ENCODE data around the gene ZNRD2. TPM values are rescaled to one million over a fixed set of nuclear protein-coding genes. Genes with fewer than 3 reads are reported as not detected.
"Not testable (repeated sequence)": the region's sequence is repeated elsewhere in the genome, so short reads cannot be mapped to it uniquely, and the experiment has no call there.

The ZNRD2 gene
- total RNA-seq, 2 experiments from 2014 or later: 38.7 to 39.9 TPM

DNA sequence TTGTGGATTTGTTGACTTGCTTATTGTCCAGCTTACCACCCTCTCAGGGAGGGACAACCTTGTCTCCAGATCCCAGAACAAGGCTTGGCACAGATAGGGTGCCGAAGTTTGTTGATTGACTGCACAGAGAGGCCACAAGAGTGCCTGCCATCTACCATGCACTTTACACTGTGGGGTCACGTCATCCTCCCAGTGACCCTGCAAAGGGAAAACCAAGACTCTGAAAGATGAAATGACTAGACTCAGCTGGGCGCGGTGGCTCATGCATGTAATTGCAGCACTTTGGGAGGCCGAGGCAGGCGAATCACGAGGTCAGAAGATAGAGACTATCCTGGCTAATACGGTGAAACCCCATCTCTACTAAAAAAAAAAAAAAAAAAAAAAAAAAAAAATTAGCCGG, 7.5 kb upstream of the ZNRD2 start:
- TF ChIP-seq, protein P1, sequence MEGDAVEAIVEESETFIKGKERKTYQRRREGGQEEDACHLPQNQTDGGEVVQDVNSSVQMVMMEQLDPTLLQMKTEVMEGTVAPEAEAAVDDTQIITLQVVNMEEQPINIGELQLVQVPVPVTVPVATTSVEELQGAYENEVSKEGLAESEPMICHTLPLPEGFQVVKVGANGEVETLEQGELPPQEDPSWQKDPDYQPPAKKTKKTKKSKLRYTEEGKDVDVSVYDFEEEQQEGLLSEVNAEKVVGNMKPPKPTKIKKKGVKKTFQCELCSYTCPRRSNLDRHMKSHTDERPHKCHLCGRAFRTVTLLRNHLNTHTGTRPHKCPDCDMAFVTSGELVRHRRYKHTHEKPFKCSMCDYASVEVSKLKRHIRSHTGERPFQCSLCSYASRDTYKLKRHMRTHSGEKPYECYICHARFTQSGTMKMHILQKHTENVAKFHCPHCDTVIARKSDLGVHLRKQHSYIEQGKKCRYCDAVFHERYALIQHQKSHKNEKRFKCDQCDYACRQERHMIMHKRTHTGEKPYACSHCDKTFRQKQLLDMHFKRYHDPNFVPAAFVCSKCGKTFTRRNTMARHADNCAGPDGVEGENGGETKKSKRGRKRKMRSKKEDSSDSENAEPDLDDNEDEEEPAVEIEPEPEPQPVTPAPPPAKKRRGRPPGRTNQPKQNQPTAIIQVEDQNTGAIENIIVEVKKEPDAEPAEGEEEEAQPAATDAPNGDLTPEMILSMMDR (IDR thresholded peaks at IDR 0.05): no peak
- Histone ChIP-seq H3K27ac (ENCODE audit: low read depth in 1 of 2, low read length in 2 of 2) (no peak overlapping the region), H3K27me3 (ENCODE audit: control insufficient read depth in 1 of 2, insufficient read depth in 2 of 2, low read length in 2 of 2) (no peaks in the 10 kb centered on the region), H3K4me1 (ENCODE audit: insufficient read depth, low read length) (peaks cover 82% of the 10 kb centered on the region), H3K4me3 (ENCODE audit: low read length) (no peak overlapping the region), H3K36me3 (ENCODE audit: insufficient read depth, low read length) (peaks cover 3% of the 10 kb centered on the region), H3K9me3 (ENCODE audit: control insufficient read depth in 1 of 2, insufficient read depth in 1 of 2, low read length in 2 of 2) (no peaks in the 10 kb centered on the region)
- DNase-seq (no peak), ATAC-seq (ENCODE audit: poor library complexity) (no peak)
- H3K27me3 Mint-ChIP-seq: no peaks in the 10 kb centered on the region
- POLR2A ChIA-PET: interaction anchor here (1.0 to 3.8 kb wide), 2 partner anchors 13 to 66 kb away, joined by 4 to 15 read pairs; partner anchors contain the start of gene EHBP1L1
- H3K36me3 Mint-ChIP-seq (ENCODE audit: low read depth): peaks cover 6% of the 10 kb centered on the region
- peaks cover 60% of the 10 kb centered on the region for H3K4me1 Mint-ChIP-seq (ENCODE audit: low read depth)
- intact Hi-C loops (cut with DNase I, micrococcal nuclease): no loop called here
- peak overlapping the region; percentile 84 for H3K27ac Mint-ChIP-seq
- no peaks in the 10 kb centered on the region for H3K9me3 Mint-ChIP-seq
- H3K4me3 Mint-ChIP-seq: no peak overlapping the region
- CTCF ChIA-PET: interaction anchor here (0.8 to 4.4 kb wide), 2 partner anchors 11 to 23 kb away, joined by 4 to 17 read pairs; no protein-coding TSS in a partner anchor

DNA sequence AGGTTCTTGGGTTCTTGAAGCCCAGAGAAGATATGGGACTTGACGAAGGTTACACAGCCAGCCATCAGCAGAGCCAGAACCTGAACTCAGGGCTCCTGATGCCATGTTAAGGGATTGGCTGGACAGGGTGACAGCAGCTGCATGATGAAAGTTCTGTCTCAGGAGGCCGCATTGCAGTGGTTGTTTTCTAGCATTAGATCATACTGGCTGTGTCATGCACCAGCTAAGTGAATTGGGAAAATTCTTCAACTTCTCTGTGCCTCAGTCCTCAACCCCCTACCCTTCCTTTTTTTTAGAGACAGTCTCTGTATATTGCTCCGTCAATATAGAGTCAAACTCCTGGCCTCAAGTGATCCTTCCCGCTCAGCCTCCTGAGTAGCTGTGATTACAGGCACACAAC, 6.7 kb upstream of the ZNRD2 start:
- ATAC-seq (ENCODE audit: poor library complexity) (no peak), DNase-seq (no peak)
- TF ChIP-seq, protein P1 (IDR thresholded peaks at IDR 0.05): no peak
- no peaks in the 10 kb centered on the region for H3K27me3 Mint-ChIP-seq
- H3K27ac Mint-ChIP-seq: peak overlapping the region; percentile 84
- peaks cover 68% of the 10 kb centered on the region for H3K4me1 Mint-ChIP-seq (ENCODE audit: low read depth)
- ChIA-PET CTCF (interaction anchor here (4.4 kb wide), 1 partner anchor 12 kb away, joined by 17 read pairs; no protein-coding TSS in a partner anchor), POLR2A (interaction anchor here (1.0 to 2.8 kb wide), 2 partner anchors 65 to 67 kb away, joined by 4 to 18 read pairs; partner anchors contain the start of gene MALAT1)
- Histone ChIP-seq H3K4me3 (ENCODE audit: low read length) (no peak overlapping the region), H3K36me3 (ENCODE audit: insufficient read depth, low read length) (peaks cover 7% of the 10 kb centered on the region), H3K9me3 (ENCODE audit: control insufficient read depth in 1 of 2, insufficient read depth in 1 of 2, low read length in 2 of 2) (no peaks in the 10 kb centered on the region), H3K4me1 (ENCODE audit: insufficient read depth, low read length) (peaks cover 88% of the 10 kb centered on the region), H3K27me3 (ENCODE audit: control insufficient read depth in 1 of 2, insufficient read depth in 2 of 2, low read length in 2 of 2) (no peaks in the 10 kb centered on the region), H3K27ac (ENCODE audit: low read depth in 1 of 2, low read length in 2 of 2) (no peak overlapping the region)
- no peak overlapping the region for H3K4me3 Mint-ChIP-seq
- no peaks in the 10 kb centered on the region for H3K9me3 Mint-ChIP-seq
- peaks cover 12% of the 10 kb centered on the region for H3K36me3 Mint-ChIP-seq (ENCODE audit: low read depth)
- intact Hi-C loops (cut with DNase I, micrococcal nuclease): no loop called here

DNA sequence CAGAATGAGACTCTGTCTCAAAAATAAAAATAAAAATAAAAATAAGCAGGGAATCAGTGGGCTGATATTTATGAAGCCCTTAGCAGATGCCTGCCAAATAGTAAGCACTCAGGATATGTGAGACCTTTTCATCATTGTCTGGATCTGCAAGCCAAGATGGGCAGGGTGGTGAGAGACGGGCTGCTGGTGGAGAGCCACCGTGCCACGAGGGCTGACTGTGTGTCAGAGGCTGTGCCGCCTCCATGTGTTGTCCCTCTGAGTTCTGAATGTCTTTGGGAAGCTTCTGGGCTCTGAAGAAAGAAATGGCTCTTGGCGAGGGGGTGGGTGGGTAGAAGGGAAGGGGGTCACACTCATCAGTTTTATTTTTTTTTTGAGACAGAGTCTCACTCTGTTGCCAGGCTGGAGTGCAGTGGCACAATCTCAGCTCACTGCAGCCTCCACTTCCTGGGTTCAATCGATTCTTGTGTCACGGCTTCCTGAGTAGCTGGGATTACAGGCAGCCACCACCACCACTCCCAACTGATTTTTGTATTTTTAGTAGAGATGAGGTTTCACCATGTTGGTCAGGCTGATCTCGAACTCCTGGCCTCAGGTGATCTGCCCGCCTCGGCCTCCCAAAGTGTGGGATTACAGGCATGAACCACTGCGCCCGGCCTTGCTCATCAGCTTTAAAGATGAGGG, 5.3 kb upstream of the ZNRD2 start:
- peak overlapping the region; percentile 82 for H3K4me3 Mint-ChIP-seq
- H3K9me3 Mint-ChIP-seq; H3K27me3 ChIP-seq (ENCODE audit: control insufficient read depth in 1 of 2, insufficient read depth in 2 of 2, low read length in 2 of 2); H3K27me3 Mint-ChIP-seq; intact Hi-C loops (cut with DNase I, micrococcal nuclease); H3K9me3 ChIP-seq (ENCODE audit: control insufficient read depth in 1 of 2, insufficient read depth in 1 of 2, low read length in 2 of 2); H3K36me3 ChIP-seq (ENCODE audit: insufficient read depth, low read length): not testable (repeated sequence)
- ChIA-PET CTCF (interaction anchor here (0.8 to 4.4 kb wide), 5 partner anchors 13 to 24 kb away, joined by 3 to 30 read pairs (median 5); no protein-coding TSS in a partner anchor), POLR2A (interaction anchor here (0.8 to 3.6 kb wide), 12 partner anchors 8 to 295 kb away, joined by 3 to 22 read pairs (median 8); partner anchors contain the start of genes EHBP1L1, MALAT1, MUS81 and PCNX3)
- H3K4me1 ChIP-seq (ENCODE audit: insufficient read depth, low read length): peaks cover 87% of the 10 kb centered on the region
- H3K27ac Mint-ChIP-seq: peak overlapping the region; percentile 98
- peaks cover 71% of the 10 kb centered on the region for H3K4me1 Mint-ChIP-seq (ENCODE audit: low read depth)
- DNase-seq: peak in 5 of 14 experiments; percentile 33 to 75 (median 51)
- peak overlapping the region; percentile 82 to 88 for H3K27ac ChIP-seq (ENCODE audit: low read depth in 1 of 2, low read length in 2 of 2)
- peaks cover 25% of the 10 kb centered on the region for H3K36me3 Mint-ChIP-seq (ENCODE audit: low read depth)
- peak; percentile 15 for ATAC-seq (ENCODE audit: poor library complexity)
- peak overlapping the region; percentile 25 for H3K4me3 ChIP-seq (ENCODE audit: low read length)

Measured in CD4-positive, alpha-beta T cell (primary cell).